K562 (cell line): ENCODE data around the gene TNNT2. TPM values are rescaled to one million over a fixed set of nuclear protein-coding genes. Genes with fewer than 3 reads are reported as not detected.
A peak's percentile ranks its signal among the peaks of the same experiment; 100 is the strongest.

Experiments used
- BDP1 ChIP-seq: IDR thresholded peaks from 3 replicates; pipeline ENCODE4 v1.6.1; 2011; ENCODE audit not compliant: insufficient read length, insufficient read depth
- E2F3 ChIP-seq: fragments of 250-450 bp; sonication (Bioruptor Pico); IDR thresholded peaks from 2 replicates; pipeline ENCODE4 v1.4.0; 2020; ENCODE audit warnings: mild to moderate bottlenecking
- FOXK2 ChIP-seq, 2 experiments: fragments of 450-650 bp; IDR thresholded peaks in 1 of 2; conservative IDR thresholded peaks in 1 of 2; 2 replicates each; pipeline ENCODE4 v1.6.1; 2016; ENCODE audit warnings: low read depth in 2 of 2, mild to moderate bottlenecking in 1 of 2
- HDGF ChIP-seq: fragments of 450-650 bp; IDR thresholded peaks from 2 replicates; pipeline ENCODE4 v1.6.1; 2016
- ILK ChIP-seq: fragments of 450-650 bp; IDR thresholded peaks from 2 replicates; pipeline ENCODE4 v1.6.1; 2016; ENCODE audit warnings: missing genetic modification characterization, low read depth, mild to moderate bottlenecking, missing compliant biosample characterization, moderate library complexity, borderline replicate concordance
- JUN ChIP-seq, 2 experiments: sonication (generic) in 1 of 2; formaldehyde crosslinking in 1 of 2; IDR thresholded peaks; 2 replicates each; pipeline versions ENCODE4 v1.6.1 to v1.8.0; 2012 to 2022; ENCODE audit warnings: borderline replicate concordance in 2 of 2, mild to moderate bottlenecking in 2 of 2, improper control_type of control experiment in 1 of 2, low read depth in 1 of 2, low read length in 1 of 2, missing genetic modification reagents in 1 of 2
- JUNB ChIP-seq: fragments of 450-650 bp; formaldehyde crosslinking; conservative IDR thresholded peaks from 2 replicates; pipeline ENCODE4 v1.4.0; 2020; ENCODE audit warnings: mild to moderate bottlenecking
- MBD2 ChIP-seq: sonication (generic); IDR thresholded peaks from 2 replicates; pipeline ENCODE4 v1.6.1; 2016; ENCODE audit warnings: low read depth, borderline replicate concordance
- MXI1 ChIP-seq: IDR thresholded peaks from 2 replicates; pipeline ENCODE4 v1.6.1; 2011; ENCODE audit warnings: low read depth, mild to moderate bottlenecking, improper control_type of control experiment, low read length
- NCOA1 ChIP-seq: fragments of 450-650 bp; IDR thresholded peaks from 2 replicates; pipeline ENCODE4 v1.6.1; 2016; ENCODE audit warnings: low read depth
- RBBP5 ChIP-seq: fragments of 200-600 bp; sonication (generic); IDR thresholded peaks from 2 replicates; pipeline ENCODE4 v1.6.1; 2012; ENCODE audit warnings: borderline replicate concordance, mild to moderate bottlenecking, low read length, control low read depth, inconsistent platforms; ENCODE audit not compliant: insufficient read depth, poor library complexity, severe bottlenecking
- SAP30 ChIP-seq: fragments of 200-600 bp; sonication (generic); IDR thresholded peaks from 2 replicates; pipeline ENCODE4 v1.6.1; 2012; ENCODE audit warnings: borderline replicate concordance, low read depth, mild to moderate bottlenecking, moderate library complexity, low read length, control low read depth, inconsistent platforms; ENCODE audit not compliant: insufficient read depth, poor library complexity, severe bottlenecking
- SLC30A9 ChIP-seq: fragments of 250-450 bp; sonication (Bioruptor Pico); IDR thresholded peaks from 2 replicates; pipeline ENCODE4 v1.8.0; 2022; ENCODE audit warnings: mild to moderate bottlenecking, moderate library complexity
- STAT5B ChIP-seq: fragments of 250-450 bp; sonication (Bioruptor Pico); IDR thresholded peaks from 2 replicates; pipeline ENCODE4 v1.8.0; 2021; ENCODE audit warnings: mild to moderate bottlenecking, inconsistent platforms
- ZC3H4 ChIP-seq: sonication (generic); formaldehyde crosslinking; IDR thresholded peaks from 2 replicates; pipeline ENCODE4 v1.9.0; 2021; ENCODE audit warnings: missing genetic modification reagents, borderline replicate concordance
- ZNF316 ChIP-seq: fragments of 450-650 bp; IDR thresholded peaks from 2 replicates; pipeline ENCODE4 v1.6.1; 2016
- polyA plus RNA-seq, 8 experiments: library from polyadenylated mRNA; depleted of rRNA in 4 of 8; stranded (reverse) in 5 of 8; unstranded in 3 of 8; fragments of >200 nt; fragmentation: Nextera tagmentation in 2 of 8; fragmentation: Illumina TruSeq in 1 of 8; extraction: Ambion mirVana in 2 of 8; extraction: Trizol in 1 of 8; gene quantifications; 2 replicates each; pipeline versions ENCODE4 v1.2.1 to v1.2.3, GENCODE V29; 2011 to 2014; ENCODE audit warnings: inconsistent platforms in 1 of 8, missing spikeins in 1 of 8
- total RNA-seq, 7 experiments: library from RNA; depleted of rRNA in 6 of 7; stranded (reverse); fragments of >200 nt in 6 of 7; fragmentation: Illumina TruSeq in 2 of 7; extraction: Trizol in 2 of 7; gene quantifications; 2 replicates each; pipeline versions ENCODE4 v1.2.1 to v1.2.3, GENCODE V29; 2011 to 2021; ENCODE audit warnings: low replicate concordance in 1 of 7
- TF ChIP-seq, protein P1 (sequence below): fragments of 450-650 bp; IDR thresholded peaks from one replicate; pipeline ENCODE4 v1.6.1; 2018; ENCODE audit warnings: mild to moderate bottlenecking, moderate library complexity; ENCODE audit not compliant: partially characterized antibody
- TF ChIP-seq, protein P2 (sequence below): fragments of 250-450 bp; sonication (Bioruptor Pico); IDR thresholded peaks from 2 replicates; pipeline ENCODE4 v1.5.0; 2020; ENCODE audit warnings: mild to moderate bottlenecking
- TF ChIP-seq, protein P3 (sequence below): fragments of 450-650 bp; IDR thresholded peaks from 2 replicates; pipeline ENCODE4 v1.7.0; 2016; ENCODE audit warnings: borderline replicate concordance
- TF ChIP-seq, protein P4 (sequence below): fragments of 450-650 bp; IDR thresholded peaks from 2 replicates; pipeline ENCODE4 v1.6.1; 2016; ENCODE audit warnings: antibody characterized with exemption
- TF ChIP-seq, protein P5 (sequence below): fragments of 450-650 bp; IDR thresholded peaks from 2 replicates; pipeline ENCODE4 v1.6.1; 2016; ENCODE audit warnings: borderline replicate concordance

Gene TNNT2
- total and polyA plus RNA-seq, 9 of the 15 experiments (the other 6 are each of a cell fraction or from before 2014, with no cell fraction given), result not detected

DNA sequence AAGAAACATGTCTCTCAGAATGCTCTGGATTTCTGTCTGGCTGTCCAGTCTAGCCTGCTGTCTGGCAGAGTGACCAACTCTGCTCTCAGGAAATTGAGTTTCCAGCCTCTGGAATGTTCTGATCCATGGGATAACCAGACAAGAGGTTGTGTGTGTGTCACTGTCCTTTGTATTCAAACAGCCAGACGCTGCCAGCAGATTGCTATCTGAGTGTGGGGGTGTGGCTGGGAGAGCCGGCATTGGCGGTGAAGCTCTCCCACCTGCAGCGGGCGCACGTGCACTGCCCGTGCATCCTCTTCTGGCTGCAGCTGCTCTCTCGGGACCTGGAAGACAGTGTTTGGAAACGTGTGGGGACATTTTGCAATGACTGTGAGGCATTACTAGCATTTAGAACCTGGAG, 68.1 kb downstream of the TNNT2 start (continued):
- TF ChIP-seq BDP1 (no peak), NCOA1 (no peak), ILK (no peak), SAP30 (no peak), ZNF316 (no peak), MXI1 (no peak), HDGF (no peak), ZC3H4 (CRISPR knock-in tag) (no peak), SLC30A9 (CRISPR knock-in tag) (no peak), STAT5B (no peak), FOXK2 (conservative IDR thresholded peaks at IDR 0.05 in 1 of 2, IDR thresholded peaks at IDR 0.05 in 1 of 2; ENCODE audit: low read depth in 2 of 2) (peak in 1 of 2 experiments; percentile 37; a peak in 1 of 4 replicates), JUN (IDR thresholded peaks at IDR 0.05; ENCODE audit: borderline replicate concordance, low read depth, low read length) (no peak; the same call in 1 of the 2 replicates), JUN (CRISPR knock-in tag; IDR thresholded peaks at IDR 0.05; ENCODE audit: borderline replicate concordance) (no peak), E2F3 (CRISPR knock-in tag) (no peak), JUNB (no peak), RBBP5 (no peak), MBD2 (no peak)
- TF ChIP-seq, protein P1, sequence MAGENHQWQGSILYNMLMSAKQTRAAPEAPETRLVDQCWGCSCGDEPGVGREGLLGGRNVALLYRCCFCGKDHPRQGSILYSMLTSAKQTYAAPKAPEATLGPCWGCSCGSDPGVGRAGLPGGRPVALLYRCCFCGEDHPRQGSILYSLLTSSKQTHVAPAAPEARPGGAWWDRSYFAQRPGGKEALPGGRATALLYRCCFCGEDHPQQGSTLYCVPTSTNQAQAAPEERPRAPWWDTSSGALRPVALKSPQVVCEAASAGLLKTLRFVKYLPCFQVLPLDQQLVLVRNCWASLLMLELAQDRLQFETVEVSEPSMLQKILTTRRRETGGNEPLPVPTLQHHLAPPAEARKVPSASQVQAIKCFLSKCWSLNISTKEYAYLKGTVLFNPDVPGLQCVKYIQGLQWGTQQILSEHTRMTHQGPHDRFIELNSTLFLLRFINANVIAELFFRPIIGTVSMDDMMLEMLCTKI, result no peak
- TF ChIP-seq, protein P2, sequence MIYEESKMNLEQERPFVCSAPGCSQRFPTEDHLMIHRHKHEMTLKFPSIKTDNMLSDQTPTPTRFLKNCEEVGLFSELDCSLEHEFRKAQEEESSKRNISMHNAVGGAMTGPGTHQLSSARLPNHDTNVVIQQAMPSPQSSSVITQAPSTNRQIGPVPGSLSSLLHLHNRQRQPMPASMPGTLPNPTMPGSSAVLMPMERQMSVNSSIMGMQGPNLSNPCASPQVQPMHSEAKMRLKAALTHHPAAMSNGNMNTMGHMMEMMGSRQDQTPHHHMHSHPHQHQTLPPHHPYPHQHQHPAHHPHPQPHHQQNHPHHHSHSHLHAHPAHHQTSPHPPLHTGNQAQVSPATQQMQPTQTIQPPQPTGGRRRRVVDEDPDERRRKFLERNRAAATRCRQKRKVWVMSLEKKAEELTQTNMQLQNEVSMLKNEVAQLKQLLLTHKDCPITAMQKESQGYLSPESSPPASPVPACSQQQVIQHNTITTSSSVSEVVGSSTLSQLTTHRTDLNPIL, result no peak
- TF ChIP-seq, protein P3, sequence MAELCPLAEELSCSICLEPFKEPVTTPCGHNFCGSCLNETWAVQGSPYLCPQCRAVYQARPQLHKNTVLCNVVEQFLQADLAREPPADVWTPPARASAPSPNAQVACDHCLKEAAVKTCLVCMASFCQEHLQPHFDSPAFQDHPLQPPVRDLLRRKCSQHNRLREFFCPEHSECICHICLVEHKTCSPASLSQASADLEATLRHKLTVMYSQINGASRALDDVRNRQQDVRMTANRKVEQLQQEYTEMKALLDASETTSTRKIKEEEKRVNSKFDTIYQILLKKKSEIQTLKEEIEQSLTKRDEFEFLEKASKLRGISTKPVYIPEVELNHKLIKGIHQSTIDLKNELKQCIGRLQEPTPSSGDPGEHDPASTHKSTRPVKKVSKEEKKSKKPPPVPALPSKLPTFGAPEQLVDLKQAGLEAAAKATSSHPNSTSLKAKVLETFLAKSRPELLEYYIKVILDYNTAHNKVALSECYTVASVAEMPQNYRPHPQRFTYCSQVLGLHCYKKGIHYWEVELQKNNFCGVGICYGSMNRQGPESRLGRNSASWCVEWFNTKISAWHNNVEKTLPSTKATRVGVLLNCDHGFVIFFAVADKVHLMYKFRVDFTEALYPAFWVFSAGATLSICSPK, result no peak
- TF ChIP-seq, protein P4, sequence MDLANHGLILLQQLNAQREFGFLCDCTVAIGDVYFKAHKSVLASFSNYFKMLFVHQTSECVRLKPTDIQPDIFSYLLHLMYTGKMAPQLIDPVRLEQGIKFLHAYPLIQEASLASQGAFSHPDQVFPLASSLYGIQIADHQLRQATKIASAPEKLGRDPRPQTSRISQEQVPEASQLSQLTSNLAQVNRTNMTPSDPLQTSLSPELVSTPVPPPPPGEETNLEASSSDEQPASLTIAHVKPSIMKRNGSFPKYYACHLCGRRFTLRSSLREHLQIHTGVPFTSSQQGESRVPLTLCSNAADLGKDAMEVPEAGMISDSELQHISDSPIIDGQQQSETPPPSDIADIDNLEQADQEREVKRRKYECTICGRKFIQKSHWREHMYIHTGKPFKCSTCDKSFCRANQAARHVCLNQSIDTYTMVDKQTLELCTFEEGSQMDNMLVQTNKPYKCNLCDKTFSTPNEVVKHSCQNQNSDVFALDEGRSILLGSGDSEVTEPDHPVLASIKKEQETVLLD, result no peak
- TF ChIP-seq, protein P5, sequence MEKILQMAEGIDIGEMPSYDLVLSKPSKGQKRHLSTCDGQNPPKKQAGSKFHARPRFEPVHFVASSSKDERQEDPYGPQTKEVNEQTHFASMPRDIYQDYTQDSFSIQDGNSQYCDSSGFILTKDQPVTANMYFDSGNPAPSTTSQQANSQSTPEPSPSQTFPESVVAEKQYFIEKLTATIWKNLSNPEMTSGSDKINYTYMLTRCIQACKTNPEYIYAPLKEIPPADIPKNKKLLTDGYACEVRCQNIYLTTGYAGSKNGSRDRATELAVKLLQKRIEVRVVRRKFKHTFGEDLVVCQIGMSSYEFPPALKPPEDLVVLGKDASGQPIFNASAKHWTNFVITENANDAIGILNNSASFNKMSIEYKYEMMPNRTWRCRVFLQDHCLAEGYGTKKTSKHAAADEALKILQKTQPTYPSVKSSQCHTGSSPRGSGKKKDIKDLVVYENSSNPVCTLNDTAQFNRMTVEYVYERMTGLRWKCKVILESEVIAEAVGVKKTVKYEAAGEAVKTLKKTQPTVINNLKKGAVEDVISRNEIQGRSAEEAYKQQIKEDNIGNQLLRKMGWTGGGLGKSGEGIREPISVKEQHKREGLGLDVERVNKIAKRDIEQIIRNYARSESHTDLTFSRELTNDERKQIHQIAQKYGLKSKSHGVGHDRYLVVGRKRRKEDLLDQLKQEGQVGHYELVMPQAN, result no peak
